KBM-7 (cell line): Measurements from ENCODE around the gene KHK.

Experiments used
- DNase-seq: peaks from one replicate; pipeline ENCODE4 v3.0.0-alpha.2; 2015
- in situ Hi-C: fragments of 300-500 bp; cut with MboI; formaldehyde crosslinking; loops from 2 replicates; pipeline ENCODE4 v1.14.3; 2020; ENCODE audit warnings: low sequenced_read_pairs, low pct_unique_long_range_greater_than_20kb, mixed read lengths

Gene KHK

GRCh38 chr2:27079233-27080139 lies 7.1 kb upstream of the KHK start:
- no peak for DNase-seq
- in situ Hi-C loops, result no loop called here

GRCh38 chr2:27080140-27080469 lies 6.5 kb upstream of the KHK start:
- in situ Hi-C loops, result no loop called here
- DNase-seq, result no peak

- no peak for DNase-seq
- in situ Hi-C loops, result no loop called here
Observed at GRCh38 chr2:27080603-27080936, 6.0 kb upstream of the KHK start.

GRCh38 chr2:27081984-27082772 lies 4.4 kb upstream of the KHK start:
- DNase-seq, result no peak
- in situ Hi-C loops, result no loop called here

GRCh38 chr2:27082773-27083409 lies 3.7 kb upstream of the KHK start:
- in situ Hi-C loops, result no loop called here
- no peak for DNase-seq

- in situ Hi-C loops, result no loop called here
- no peak for DNase-seq
Observed at GRCh38 chr2:27083410-27084296, 2.9 kb upstream of the KHK start.

GRCh38 chr2:27084297-27085061 lies 2.1 kb upstream of the KHK start:
- in situ Hi-C loops, result no loop called here

GRCh38 chr2:27085062-27085672 lies 1.4 kb upstream of the KHK start:
- DNase-seq, result no peak
- in situ Hi-C loops, result no loop called here

More at GRCh38 chr2:27084297-27085061, 2.1 kb upstream of the KHK start:
- DNase-seq, result no peak

GRCh38 chr2:27085673-27086089 lies 891 bp upstream of the KHK start:
- DNase-seq, result no peak
- in situ Hi-C loops, result no loop called here

- in situ Hi-C loops, result no loop called here
- peak; percentile 95 for DNase-seq
Observed at GRCh38 chr2:27086090-27086723, 365 bp upstream of the KHK start.

GRCh38 chr2:27087823-27088410 lies 1.3 kb downstream of the KHK start:
- DNase-seq, result no peak
- in situ Hi-C loops, result no loop called here

- no peak for DNase-seq
- in situ Hi-C loops, result no loop called here
Observed at GRCh38 chr2:27088634-27089033, 2.1 kb downstream of the KHK start.

GRCh38 chr2:27089111-27089954 lies 2.8 kb downstream of the KHK start:
- in situ Hi-C loops, result no loop called here
- no peak for DNase-seq

GRCh38 chr2:27091746-27092695 lies 5.4 kb downstream of the KHK start:
- in situ Hi-C loops, result no loop called here

GRCh38 chr2:27092696-27093429 lies 6.3 kb downstream of the KHK start:
- DNase-seq, result no peak
- in situ Hi-C loops, result no loop called here

More at GRCh38 chr2:27091746-27092695, 5.4 kb downstream of the KHK start:
- DNase-seq, result no peak
